Measurements from ENCODE around the gene NSL1.

DNA sequence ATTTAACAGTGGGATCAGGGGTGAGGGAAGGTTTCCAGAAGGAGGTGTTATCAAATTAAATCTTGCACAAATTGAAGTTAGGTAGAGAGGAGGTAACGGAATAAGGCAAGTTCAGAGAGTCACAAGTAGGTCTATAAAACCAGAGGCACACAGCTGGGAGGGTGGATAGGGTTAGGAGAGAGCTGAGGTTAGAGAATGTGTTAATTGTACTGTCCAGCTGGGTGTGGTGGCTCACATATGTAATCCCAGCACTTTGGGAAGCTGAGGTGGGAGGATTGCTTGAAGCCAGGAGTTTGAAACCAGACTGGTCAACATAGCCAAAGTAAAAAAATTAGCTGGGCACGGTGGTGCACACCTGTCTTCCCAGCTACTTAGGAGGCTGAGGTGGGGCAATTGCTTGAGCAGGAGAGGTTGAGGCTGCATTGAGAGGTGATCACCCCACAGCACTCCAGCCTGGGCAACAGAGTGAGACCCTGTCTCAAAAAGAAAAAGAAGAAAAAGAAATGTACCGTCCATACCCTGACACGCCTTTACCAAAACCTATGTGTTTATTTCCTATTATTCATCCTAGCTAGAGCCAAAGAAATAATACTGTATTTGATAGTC lies 35.7 kb upstream of the NSL1 start:
- TF ChIP-seq CTCF (optimal IDR thresholded peaks at IDR 0.05 in 1 of 3, IDR thresholded peaks at IDR 0.05 in 1 of 3, conservative IDR thresholded peaks at IDR 0.05 in 1 of 3; ENCODE audit: extremely low read depth in 1 of 3, insufficient read depth in 2 of 3, low read length in 3 of 3), result no peak
- TF ChIP-seq EZH2 (IDR thresholded peaks at IDR 0.05; ENCODE audit: low read length), result no peak

Measured in keratinocyte (primary cell).